Measurements from ENCODE around the gene MRPL53. TPM values are rescaled to one million over a fixed set of nuclear protein-coding genes. Genes with fewer than 3 reads are reported as not detected.

The MRPL53 gene
- total and polyA plus RNA-seq, 9 of the 15 experiments (the other 6 are each of a cell fraction or from before 2014, with no cell fraction given): 11.5 to 87.9 (median 41.1) TPM

- TF ChIP-seq ETV6 (IDR thresholded peaks at IDR 0.05; ENCODE audit: borderline replicate concordance in 1 of 2, low read depth in 2 of 2, low read length in 1 of 2) (no peak), ETV6 (CRISPR knock-in tag; IDR thresholded peaks at IDR 0.05; ENCODE audit: borderline replicate concordance) (0 out of 2 replicates have a peak, but pooled peaks have one; percentile 42), MYC (IDR thresholded peaks at IDR 0.05; ENCODE audit: low read depth, low read length) (peak; percentile 41; the same call in 1 of the 2 replicates), MYC (CRISPR knock-in tag; IDR thresholded peaks at IDR 0.05; ENCODE audit: borderline replicate concordance, low read depth) (no peak), HDAC6 (IDR thresholded peaks at IDR 0.05; ENCODE audit: low read depth, low read length) (no peak), GATAD2A (IDR thresholded peaks at IDR 0.05) (0 out of 2 replicates have a peak, but pooled peaks have one; percentile 9), NFXL1 (CRISPR knock-in tag; IDR thresholded peaks at IDR 0.05) (no peak), POLR2B (IDR thresholded peaks at IDR 0.05; ENCODE audit: low read depth, partially characterized antibody) (peak; percentile 72), EP400 (IDR thresholded peaks at IDR 0.05) (peak; percentile 90), HCFC1 (IDR thresholded peaks at IDR 0.05; ENCODE audit: low read depth, low read length) (peak; percentile 89), TRIM28 (IDR thresholded peaks at IDR 0.05) (0 out of 2 replicates have a peak, but pooled peaks have one; percentile 40), NFRKB (IDR thresholded peaks at IDR 0.05; ENCODE audit: low read depth) (peak; percentile 95)
- TF ChIP-seq, protein P1, sequence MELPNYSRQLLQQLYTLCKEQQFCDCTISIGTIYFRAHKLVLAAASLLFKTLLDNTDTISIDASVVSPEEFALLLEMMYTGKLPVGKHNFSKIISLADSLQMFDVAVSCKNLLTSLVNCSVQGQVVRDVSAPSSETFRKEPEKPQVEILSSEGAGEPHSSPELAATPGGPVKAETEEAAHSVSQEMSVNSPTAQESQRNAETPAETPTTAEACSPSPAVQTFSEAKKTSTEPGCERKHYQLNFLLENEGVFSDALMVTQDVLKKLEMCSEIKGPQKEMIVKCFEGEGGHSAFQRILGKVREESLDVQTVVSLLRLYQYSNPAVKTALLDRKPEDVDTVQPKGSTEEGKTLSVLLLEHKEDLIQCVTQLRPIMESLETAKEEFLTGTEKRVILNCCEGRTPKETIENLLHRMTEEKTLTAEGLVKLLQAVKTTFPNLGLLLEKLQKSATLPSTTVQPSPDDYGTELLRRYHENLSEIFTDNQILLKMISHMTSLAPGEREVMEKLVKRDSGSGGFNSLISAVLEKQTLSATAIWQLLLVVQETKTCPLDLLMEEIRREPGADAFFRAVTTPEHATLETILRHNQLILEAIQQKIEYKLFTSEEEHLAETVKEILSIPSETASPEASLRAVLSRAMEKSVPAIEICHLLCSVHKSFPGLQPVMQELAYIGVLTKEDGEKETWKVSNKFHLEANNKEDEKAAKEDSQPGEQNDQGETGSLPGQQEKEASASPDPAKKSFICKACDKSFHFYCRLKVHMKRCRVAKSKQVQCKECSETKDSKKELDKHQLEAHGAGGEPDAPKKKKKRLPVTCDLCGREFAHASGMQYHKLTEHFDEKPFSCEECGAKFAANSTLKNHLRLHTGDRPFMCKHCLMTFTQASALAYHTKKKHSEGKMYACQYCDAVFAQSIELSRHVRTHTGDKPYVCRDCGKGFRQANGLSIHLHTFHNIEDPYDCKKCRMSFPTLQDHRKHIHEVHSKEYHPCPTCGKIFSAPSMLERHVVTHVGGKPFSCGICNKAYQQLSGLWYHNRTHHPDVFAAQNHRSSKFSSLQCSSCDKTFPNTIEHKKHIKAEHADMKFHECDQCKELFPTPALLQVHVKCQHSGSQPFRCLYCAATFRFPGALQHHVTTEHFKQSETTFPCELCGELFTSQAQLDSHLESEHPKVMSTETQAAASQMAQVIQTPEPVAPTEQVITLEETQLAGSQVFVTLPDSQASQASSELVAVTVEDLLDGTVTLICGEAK (IDR thresholded peaks at IDR 0.05): peak; percentile 95
- TF ChIP-seq, protein P1 (CRISPR knock-in tag; IDR thresholded peaks at IDR 0.05): no peak
- TF ChIP-seq, protein P2, sequence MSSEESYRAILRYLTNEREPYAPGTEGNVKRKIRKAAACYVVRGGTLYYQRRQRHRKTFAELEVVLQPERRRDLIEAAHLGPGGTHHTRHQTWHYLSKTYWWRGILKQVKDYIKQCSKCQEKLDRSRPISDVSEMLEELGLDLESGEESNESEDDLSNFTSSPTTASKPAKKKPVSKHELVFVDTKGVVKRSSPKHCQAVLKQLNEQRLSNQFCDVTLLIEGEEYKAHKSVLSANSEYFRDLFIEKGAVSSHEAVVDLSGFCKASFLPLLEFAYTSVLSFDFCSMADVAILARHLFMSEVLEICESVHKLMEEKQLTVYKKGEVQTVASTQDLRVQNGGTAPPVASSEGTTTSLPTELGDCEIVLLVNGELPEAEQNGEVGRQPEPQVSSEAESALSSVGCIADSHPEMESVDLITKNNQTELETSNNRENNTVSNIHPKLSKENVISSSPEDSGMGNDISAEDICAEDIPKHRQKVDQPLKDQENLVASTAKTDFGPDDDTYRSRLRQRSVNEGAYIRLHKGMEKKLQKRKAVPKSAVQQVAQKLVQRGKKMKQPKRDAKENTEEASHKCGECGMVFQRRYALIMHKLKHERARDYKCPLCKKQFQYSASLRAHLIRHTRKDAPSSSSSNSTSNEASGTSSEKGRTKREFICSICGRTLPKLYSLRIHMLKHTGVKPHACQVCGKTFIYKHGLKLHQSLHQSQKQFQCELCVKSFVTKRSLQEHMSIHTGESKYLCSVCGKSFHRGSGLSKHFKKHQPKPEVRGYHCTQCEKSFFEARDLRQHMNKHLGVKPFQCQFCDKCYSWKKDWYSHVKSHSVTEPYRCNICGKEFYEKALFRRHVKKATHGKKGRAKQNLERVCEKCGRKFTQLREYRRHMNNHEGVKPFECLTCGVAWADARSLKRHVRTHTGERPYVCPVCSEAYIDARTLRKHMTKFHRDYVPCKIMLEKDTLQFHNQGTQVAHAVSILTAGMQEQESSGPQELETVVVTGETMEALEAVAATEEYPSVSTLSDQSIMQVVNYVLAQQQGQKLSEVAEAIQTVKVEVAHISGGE (CRISPR knock-in tag; IDR thresholded peaks at IDR 0.05): peak in 2 of 3 experiments; percentile 7 to 96; a peak in 2 of 6 replicates
Observed at GRCh38 chr2:74482801-74483674, 10.6 kb upstream of the MRPL53 start, which contains the start of the genes CCDC142 and TTC31 (continued).
